HuH-7.5 (cell line): ENCODE results near the gene ROR2.
"Not testable (repeated sequence)": the region's sequence is repeated elsewhere in the genome, so short reads cannot be mapped to it uniquely, and the experiment has no call there.

Experiments
- DNase-seq: peaks from one replicate; pipeline ENCODE4 v3.0.0; 2011; ENCODE audit warnings: low spot score

ROR2 gene

DNA sequence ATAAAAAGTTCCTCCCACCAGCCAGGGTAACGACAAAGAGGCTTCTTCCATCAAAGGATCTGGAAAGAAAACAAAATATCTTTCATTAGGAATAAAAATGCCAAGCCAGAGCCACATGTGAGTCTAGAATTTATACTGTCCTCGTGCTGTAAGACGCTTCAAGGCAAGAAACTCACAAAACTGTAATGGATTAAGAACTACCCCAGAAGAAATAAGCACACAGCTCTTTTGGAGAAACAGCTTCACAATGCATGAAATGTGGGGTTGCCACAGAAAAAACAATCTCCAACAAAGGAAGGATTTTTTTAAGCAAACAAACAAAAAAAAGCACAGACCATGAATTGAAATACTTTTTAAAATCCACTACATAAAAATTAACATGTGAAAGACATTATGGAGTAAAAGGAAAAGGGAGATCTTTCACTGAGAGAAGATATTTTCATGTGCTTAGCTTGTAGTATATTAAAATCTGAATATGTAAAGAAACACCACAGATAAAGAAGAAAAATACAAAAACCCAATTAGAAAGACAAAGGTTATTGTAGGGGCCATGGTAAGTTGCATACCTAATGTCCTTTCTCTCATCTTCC is 385.9 kb downstream of the ROR2 start:
- DNase-seq: no peak

DNA sequence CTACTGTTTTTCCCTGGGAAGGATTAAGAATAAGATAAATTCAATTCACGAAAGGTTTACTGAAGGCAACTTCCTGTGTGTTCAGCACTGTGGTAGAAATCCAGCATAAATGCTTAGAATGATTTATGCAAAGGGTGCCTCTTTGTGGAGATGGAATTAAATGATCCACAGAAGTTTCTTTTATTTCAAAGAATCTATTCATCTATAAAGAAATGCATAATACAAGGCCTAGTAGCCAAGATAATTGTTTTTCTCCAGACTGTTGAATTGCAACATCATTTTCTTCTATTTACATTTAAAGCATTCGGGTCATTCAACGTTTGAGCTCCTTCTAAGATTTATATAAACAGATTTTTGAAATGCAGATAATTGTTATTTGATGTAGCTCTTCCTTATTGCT is 387.6 kb downstream of the ROR2 start:
- no peak for DNase-seq

DNA sequence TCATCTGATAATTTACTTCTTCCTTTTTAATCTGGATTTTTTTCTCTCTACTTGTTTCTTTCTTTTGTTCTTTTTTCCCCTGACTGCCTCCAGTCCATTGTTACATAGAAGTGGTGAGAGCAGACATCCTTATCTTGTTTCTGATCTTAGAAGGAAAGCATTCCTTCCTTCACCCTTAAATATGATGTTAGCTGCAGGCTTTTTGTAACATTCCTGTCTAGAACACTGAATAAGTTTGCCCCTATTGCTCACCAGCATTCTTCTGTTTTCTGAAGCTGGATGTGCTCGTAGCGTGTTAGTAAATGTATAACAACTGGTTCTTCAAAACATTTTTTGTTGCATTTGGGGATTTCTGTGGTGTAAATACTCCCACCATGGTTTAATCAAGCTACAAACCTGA is 389.7 kb downstream of the ROR2 start:
- no peak for DNase-seq

DNA sequence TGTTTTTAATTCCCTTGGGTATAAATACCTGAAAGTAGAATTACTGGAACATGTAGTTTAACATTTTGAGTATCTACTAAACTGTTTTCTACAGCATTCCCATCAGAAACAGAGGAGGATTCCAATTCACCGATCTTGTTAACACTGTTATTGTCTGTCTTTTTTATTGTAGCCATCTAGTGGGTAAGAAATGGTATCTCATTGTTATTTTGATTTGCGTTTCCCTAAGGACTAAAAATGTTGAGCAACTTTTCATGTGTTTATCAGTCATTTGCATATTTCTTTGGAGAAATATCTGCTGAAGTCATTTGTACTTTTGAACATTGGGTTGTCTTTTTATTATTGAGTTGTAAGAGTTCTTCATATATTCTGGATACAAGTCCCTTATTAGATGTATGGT is 391.1 kb downstream of the ROR2 start:
- DNase-seq: no peak

DNA sequence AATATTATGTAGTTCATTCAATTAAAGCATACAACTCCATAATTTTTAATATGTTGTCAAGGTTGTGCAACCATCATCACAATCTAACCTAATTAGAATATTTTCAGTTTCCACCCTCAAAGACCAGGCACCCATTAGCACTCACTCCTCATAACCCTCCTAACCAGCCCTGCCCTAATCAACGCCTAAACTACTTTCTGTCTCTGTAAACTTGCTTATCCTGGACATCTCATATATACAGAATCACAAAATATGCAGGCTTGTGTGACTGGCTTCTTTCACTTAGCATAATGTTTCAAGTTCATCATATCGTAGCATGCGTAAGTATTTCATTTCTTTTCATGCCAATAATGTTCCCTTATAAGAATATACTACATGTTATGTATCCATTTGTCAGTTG is 391.6 kb downstream of the ROR2 start:
- no peak for DNase-seq

DNA sequence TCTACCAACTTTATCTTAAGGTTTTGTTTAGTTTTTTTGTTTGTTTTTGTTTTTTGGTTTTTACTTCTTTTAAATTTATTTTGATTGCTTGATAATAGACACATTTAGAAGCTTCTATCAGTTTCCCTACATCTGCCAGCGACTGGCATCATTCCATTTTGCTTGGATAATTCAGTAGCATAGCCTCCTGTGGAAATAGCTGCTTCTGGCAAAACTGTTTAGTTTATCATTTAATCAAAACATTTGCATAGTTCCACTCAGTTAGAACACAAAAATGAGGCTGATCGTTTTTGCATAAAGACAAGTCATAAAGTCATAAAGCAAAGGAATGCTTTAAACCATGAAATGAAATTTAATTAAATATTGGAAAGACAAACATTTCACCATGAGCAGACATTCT is 392.7 kb downstream of the ROR2 start:
- DNase-seq: no peak

DNA sequence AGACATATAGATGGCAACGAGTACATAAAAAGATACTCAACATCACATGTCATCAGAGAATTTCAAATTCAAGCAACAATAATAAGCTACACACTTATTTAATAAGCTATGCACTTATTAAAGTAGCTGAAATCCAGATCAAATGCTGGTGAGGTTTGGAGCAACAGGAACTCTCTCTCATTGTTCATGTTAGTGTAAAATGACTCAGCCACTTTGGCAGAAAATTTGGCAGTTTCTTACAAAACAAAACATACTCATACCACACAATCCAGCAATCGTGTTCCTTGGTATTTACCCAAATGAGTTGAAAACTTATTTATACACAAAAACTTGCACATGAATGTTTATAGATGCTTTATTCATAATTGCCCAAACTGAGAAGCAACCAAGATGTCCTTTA is 394.9 kb downstream of the ROR2 start:
- DNase-seq: no peak

DNA sequence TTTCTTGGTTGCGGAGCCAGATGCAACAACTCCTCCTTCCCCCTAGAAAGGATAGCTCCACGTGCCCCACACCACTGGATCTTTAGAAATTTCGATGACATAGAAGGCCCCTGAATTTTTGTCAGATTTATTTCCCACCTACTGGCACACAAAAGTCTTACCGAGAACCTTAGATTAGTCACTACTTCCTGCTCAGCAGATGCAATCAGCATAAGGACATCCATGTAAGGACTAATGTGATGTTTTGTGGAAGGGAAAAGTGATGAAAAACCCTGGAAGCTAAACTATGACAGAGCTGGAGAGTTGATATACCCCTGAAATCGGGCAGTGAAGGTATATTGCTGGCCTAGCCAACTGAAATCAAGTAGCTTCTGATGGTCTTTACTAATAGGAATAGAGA is 400.9 kb downstream of the ROR2 start:
- DNase-seq: no peak

DNA sequence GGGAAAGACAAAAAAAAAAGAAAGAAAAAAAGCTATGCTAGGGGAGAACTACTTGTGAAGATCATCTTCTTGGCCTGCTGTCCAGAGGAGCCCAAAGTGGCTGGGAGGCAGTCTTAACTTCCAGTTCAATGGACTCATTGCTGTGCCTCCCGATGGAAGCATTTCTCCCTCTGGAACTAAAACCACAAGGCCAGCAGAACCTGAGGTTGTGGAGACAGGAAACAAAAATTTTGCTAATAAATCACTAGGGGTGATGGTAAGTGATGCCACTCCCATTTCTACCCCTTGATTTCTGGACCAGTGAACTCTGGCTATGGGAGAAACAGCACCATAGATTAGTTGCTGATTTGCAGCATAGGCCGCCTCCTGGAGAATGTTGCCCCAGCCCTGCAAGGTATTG is 402.9 kb downstream of the ROR2 start:
- no peak for DNase-seq

DNA sequence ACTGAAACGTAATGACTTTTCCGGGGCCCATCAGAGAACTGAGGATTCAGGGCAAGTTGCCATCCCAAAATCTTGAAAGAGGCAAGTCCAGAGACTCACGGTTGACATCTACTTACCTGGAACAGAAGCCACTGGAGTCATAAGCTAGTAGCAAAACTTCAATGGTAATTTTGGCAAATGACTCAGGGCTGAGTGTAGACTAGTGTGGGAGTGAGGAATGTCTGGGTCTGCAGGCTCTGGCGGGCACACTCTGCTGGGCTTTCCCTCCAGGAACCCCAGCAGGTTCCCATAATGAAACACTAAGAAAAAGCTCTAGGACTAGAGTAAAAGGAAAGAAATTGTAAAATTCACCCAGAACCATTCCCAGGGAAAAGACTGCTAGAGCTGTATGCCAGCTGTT is 403.5 kb downstream of the ROR2 start:
- no peak for DNase-seq

DNA sequence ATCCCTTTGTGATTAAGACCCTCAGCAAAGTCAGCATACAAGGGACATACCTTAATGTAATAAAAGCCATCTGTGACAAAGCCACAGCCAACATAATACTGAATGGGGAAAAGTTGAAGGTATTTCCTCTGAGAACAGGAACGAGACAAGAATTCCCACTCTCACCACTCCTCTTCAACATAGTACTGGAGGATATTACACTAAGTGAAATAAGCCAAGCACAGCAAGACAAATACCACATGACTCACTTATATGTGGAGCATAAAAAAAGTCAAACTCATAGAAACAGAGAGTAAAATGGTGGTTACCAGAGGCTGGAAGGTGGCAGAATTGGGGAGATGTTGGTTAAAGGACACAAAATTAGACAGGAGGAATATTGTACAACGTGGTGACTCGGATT is 408.3 kb downstream of the ROR2 start:
- DNase-seq: no peak

DNA sequence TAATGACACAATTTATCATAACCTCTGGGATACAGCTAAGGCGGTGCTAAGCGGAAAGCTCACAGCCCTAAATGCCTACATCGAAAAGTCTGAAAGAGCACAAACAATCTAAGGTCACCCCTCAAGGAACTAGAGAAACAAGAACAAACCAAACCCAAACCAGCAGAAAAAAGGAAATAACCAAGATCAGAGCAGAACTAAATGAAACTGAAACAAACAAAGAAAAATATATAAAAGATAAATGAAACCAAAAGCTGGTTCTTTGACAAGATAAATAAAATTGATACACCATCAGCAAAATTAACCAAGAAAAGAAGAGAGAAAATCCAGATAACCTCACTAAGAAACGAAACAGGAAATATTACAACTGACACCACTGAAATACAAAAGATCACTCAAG is 409.5 kb downstream of the ROR2 start:
- DNase-seq: not testable (repeated sequence)

DNA sequence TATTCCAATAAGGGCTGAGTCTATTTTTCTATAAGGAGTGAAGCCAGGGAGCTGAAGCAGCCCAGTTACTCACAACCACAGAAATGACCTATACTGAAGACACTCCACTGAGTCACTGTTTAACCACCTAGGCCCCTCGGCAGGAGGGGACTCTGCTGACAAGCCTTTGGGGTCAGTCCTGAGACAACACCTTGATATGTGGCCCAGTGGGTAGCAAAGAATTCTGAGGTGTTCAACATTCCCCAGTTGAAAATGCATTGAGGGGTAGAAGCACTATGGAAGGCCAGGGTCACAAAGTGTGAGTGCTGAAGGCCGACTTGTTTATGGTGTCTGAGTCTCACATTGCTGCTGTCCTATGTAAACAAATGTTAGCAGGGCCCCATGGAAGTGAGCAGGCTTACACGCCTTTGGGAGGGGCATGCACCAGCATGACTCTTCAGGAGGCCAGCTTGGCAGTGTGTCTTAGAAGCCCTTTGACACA is 413.8 kb downstream of the ROR2 start:
- DNase-seq: no peak

DNA sequence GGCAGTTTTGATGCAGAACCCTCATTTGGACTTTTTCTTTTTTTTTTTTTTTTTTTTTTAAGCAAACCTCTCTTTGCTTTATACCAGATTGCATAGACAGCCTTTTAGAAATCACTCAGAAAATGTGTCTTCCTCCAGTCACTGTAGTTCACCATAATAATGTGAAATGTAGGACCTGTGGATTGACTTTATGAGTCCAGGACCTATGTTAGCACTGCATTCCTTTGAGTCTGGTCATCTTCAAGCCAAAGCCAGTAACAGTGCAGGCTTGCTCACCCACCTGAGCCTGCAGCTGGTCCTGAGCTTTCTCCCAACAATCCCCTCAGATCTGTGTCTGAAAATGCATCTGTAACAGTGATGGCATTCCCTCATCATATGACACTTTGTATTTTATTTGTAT is 415.7 kb downstream of the ROR2 start:
- DNase-seq: no peak

DNA sequence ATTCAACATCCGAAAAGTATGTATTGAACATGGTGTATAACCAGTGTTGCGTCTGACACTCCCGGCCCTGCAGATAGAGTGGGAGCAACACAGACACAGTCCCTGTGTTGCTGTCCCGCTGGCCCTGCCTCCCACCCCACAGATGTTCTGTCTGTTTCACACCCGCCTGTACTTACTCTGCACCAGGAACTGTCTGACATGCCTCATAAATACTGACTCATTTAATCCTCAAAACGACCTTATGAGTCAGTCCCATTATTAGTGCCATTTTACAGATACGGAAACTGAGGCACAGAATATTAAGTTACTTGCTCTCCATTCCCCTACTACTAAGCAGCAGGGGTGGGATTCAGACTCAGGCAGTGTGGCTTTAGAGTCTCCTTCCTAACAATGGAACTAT is 416.6 kb downstream of the ROR2 start:
- no peak for DNase-seq

DNA sequence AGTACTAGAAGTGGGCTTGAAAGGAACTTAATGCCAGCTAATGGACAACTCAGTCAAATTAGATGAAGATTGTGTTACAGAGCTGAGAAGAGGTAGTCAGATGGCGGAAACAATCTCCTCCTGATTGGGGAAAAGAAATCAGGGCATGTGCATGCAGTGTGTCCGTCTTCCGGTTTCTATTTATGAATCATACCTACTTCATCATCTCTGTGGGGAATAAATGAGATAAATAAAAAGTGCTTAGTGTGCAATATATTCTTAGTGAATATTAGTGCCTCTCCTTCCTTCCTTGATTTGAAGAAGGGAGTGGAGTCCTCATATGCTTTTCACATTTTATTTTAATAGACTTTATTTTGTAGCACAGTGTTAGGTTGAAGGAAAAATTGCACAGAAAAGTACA is 417.7 kb downstream of the ROR2 start:
- DNase-seq: no peak

DNA sequence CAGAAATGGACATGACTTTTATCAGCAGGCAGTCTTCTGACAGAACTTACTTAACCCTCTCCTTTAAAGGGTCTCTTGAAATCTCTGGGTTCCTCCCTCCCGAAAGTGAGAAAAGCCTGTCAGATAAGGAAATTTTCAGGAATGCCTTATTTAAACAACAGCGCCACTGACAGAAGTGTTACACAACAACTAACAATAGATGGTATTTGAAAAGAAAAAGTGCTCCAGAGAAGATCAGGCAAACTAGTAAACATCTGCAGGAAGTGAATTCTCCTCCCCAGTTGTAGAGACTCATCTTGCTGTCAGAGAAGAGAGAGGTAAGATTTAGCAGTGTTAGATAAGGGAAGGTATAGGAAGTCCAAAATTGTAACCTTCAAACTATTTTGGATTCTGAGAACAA is 419.2 kb downstream of the ROR2 start:
- DNase-seq: no peak

DNA sequence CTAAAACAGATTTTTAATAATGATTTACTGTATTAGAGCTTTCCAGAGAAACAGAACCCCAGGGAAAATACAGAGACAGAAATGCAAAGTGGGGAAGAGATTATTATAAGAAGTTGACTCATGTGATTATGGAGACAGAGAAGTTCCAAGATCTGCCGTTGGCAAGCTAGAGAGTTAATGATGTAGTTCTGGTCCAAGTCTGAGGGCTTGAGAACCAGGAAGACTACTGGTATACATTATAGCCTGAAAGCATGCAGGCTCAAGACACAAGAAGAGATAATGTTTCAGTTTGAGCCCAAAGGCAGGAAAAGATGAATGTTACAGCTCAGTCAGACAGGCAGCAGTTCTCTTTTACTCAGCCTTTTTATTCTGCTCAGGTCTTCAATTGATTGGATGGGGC is 427.5 kb downstream of the ROR2 start:
- no peak for DNase-seq

DNA sequence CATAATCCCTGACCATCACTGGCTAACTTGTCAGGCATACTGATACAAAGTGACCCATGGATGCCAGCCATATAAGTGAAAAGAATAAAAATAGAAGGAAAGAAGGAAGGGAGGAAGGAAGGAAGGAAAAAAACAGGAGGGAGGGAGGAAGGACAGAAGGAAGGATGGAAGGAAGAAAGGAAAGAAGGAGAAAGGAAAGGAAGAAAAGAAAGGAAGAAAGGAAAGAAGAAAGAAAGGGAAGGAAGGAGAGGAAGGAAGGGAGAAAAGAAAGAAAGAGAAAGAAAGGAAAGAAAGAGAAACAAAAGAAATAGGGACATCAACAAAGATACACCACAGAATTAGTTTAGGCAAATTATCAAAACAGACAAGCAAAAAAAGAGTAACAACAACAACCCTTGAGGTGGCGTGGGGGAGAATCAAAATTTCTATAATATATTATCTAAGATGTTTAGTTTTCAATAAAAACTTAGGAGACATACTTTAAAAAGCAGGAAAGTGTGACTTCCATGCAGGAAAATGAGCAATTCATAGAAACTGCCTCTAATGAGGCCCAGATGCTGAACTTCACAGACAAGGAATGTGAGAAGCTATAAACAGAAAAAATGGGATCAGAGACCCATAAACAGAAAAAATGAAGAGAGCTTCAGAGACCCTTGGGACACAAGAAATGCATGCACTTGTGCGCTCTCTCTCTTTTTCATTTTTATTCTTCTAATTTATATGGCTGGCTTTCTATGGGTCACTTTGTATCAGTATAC is 430.3 kb downstream of the ROR2 start:
- no peak for DNase-seq

DNA sequence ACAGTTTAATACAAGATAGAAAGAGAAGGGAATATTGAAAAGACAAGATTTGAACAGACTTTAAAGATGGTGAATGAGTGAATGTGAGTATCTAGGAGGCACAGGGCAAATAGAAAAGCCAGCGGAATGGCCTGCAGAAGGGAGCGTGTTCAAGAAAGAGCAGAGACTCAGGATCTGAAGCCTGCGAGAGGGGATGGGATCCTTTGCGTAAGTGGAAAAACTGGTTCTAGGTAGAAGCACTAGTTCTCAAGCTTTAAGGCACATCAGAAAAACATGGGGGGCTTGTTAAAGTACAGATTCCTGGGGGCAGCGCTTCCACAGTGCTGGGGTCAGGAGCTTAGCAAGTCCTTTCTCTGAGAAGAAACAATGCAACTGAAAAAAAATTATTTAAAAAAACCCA is 431.6 kb downstream of the ROR2 start:
- DNase-seq: no peak

DNA sequence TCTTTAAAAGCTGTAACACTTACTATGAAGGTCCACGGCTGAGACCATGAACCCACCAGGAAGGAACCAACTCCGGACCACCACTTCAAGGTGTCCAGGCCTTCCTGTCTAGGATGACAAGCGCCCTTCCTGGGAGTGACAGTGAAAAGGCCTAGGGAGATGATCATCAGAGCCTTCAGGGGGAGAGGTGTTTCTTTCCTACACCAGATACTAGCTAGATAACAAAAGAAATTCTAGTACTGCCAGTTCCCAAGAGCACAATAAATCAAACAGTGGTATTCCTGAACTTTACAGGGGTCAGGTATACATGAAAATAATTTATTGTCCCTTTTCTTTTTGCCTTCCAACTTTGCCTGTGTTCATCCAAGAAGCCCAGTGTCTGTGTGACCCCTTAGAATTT is 432.2 kb downstream of the ROR2 start:
- no peak for DNase-seq

DNA sequence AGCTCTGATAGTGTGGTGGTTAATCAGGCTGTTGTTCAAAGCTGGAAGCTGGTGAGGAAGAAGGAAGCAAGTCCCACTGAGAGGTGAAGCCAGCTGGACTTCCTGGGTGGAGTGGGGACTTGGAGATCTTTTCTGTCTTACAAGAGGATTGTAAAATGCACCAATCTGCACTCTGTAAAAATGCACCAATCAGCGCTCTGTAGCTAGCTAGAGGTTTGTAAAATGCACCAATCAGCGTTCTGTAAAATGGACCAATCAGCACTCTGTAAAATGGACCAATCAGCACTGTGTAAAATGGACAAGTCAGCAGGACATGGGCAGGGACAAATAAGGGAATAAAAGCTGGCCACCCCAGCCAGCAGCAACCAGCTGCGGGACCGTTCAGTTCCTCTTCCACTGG is 432.7 kb downstream of the ROR2 start:
- not testable (repeated sequence) for DNase-seq

DNA sequence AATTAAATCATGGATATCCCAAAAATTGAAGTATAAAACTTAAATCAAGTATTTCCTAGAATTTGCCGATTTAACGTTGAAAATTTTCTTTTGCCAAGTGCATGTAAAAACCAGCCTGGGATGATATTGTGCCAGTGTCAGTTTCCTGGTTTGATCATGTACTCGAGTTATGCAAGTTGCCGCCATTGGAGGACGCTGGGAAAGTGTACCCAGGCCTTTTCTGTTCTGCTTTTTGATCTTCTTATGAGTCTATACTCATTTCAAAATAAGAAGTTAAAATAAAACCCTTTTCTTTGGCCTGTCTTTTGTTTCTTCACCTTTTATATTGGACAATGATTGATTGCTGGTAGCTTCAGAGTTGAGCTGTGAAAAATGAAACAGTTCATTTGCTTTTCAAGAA is 433.3 kb downstream of the ROR2 start:
- DNase-seq: no peak

DNA sequence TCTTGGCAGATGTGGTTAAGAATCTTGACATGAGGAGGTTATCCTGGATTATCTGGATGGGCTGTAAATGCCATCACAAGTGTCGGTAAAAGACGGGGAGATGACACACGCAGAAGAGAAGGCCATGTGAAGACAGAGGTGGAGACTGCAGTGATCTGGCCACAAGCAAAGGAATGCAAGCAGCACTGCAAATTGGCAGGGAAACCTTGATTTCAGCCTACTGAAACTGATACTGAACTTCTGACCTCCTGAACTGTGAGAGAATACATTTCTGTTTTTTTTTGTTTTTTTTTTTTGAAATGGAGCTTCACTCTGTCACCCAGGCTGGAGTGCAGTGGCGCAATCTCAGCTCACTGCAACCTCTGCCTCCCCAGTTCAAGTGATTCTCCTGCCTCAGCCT is 433.9 kb downstream of the ROR2 start:
- DNase-seq: no peak
